ENCODE measurements around the gene UAP1L1.
A peak's percentile ranks its signal among the peaks of the same experiment; 100 is the strongest.

Gene UAP1L1

DNA sequence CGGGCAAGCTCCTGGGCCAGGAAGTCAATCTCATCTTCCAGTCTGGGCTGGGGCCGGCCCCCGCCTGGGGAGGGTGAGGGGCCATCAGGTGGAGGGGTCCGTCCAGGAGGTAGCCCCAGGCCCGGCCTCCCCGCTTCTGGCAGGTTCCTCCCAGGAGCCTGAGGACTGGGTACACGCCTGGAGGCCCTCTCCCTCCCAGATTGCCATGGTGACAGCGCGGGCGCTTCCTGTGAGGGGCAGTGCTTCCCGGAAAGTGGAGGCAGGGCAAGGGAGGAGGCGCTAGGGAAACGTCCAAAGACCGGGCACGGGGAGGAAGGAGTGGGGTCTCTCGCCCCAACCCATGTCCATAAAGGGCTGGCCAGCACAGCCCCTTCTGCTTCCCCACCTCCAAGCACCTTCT is 36.2 kb upstream of the UAP1L1 start:
- DNase-seq (ENCODE audit: extremely low read depth in 1 of 2, low read depth in 1 of 2): no peak

DNA sequence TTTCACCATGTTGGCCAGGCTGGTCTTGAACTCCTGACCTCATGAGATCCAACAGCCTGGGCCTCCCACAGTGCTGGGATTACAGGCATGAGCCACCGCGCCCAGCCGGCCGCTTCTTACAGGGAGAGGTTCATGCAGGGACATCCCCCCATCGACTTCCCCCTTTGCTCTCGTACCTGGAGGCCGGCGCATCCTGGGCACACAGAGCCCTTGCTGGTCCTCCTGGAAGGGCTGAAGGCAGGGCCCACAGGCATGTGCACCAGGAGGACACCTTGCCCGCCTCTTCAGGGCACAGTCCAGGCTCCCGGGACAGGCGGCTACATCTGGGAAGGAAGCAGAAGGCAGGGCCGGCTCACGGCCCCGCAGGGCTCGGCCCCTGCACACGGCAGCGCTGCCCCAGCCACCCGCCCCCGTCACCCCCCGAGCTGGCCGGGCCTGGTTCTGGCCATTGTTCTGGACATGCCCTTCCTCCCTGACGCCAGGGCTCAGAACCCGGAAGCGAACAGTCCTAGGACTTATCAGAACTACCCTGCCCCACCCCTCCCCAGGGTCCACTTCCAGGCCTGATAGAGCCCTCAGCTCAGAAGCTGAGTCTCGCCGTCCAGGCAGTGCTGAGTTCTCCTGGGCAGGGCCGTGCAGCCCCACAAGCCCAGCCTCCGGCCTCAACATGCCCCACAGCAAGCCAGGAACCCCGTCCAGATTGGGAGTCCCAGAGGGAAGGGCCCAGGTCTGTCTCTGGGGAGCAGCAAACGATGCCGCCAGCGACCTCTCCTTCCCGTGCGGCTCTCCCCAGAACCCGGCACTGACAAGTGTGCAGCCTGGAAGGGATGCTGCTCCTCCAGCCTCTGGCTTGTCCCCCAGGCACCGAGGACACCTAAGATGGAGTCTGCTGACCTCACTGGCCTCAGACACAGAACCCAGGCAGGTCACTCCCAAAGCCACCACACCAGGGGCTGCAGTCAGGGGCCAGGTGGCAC is 34.3 kb upstream of the UAP1L1 start:
- no peak for DNase-seq (ENCODE audit: extremely low read depth in 1 of 2, low read depth in 1 of 2)

DNA sequence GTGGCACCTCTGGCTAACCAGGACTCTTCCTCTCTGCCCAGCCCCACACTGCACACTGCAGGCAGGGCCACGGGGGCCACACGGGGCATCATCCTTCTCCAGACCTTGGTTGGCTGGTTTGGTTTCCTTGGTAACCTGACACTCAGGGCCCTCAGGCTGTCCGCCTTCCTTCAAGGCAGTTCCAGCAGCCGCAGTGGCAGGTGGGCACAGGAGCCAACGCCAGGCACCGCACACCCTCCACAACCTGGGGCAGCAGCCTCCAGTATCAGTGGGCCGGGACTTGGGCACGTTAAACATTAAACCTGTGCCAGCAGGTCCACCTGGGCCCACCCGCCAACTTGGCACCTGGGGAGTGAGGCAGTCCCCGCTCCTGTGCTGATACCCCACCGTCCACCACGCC is 33.3 kb upstream of the UAP1L1 start:
- DNase-seq (ENCODE audit: extremely low read depth in 1 of 2, low read depth in 1 of 2): no peak

DNA sequence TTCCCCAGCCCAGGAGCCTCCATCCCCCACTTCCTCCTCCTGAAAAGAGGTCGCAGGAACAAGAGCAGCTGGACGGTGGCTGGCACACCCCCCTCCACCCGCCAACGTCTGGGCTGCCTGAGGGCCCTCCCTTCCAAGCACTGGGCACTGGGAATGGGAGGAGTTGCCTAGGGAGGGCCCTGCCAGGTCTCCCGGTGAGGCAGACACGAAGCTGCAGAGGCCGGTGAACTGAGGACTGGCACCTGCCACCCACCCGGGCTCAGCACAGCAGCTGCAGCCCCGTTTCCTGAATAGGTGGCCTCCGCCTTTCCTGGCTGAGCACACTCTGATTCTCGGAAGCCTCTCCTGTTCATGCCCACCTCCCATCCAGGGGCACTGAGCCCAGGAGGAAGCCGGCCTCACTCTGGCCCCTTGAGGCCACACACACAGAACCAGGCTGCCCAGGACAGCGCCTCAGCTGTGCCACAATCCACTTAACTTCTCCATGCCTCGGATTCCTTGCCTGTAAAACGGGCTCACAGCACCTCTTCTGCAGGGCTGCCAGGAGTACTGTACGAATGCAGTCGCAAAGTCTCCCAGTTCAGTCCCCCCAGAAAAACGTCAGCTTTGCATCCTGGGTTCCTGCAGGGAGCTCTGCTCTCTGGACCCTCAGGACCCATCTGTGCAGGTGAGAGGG is 32.7 kb upstream of the UAP1L1 start:
- DNase-seq (ENCODE audit: extremely low read depth in 1 of 2, low read depth in 1 of 2): no peak

DNA sequence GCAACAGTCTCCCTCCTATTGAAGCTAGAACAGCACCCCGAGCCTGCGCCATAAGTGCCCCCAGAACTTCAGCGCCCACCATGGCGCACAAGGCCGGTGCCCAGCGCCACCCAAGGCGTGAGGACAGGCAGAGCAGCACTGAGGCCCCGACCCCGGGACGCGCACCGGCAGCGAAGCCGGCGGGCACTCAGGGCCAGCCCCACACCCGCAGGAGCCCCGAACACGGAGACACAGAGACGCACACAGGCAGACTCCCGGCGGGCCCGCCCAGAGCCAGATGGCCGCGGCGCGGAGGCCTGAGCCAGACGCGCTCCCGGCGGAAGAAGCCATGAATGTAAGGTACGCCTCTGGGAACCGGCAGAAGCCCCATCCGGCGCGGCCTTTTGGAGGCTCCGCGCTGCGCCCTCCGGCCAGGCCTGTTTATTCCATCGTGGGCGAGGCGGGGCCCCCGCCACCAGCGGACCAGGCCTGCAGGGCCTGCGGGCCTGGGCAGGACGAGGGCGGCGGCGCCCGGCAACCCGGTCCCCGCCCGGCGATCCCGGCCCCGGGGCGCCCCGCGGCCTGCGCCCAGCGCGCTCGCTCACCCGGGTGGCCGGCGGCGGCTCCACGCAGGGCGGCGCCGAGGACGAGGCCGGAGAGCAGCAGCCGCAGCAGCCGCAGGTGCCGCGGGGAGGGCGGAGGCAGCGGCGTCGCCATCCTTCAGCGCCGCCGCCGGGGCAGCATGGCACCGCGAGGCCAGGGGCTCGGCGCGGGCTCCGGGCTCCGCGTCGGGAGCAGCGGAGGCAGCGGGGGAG is 31.8 kb upstream of the UAP1L1 start:
- no peak for DNase-seq (ENCODE audit: extremely low read depth in 1 of 2, low read depth in 1 of 2)

DNA sequence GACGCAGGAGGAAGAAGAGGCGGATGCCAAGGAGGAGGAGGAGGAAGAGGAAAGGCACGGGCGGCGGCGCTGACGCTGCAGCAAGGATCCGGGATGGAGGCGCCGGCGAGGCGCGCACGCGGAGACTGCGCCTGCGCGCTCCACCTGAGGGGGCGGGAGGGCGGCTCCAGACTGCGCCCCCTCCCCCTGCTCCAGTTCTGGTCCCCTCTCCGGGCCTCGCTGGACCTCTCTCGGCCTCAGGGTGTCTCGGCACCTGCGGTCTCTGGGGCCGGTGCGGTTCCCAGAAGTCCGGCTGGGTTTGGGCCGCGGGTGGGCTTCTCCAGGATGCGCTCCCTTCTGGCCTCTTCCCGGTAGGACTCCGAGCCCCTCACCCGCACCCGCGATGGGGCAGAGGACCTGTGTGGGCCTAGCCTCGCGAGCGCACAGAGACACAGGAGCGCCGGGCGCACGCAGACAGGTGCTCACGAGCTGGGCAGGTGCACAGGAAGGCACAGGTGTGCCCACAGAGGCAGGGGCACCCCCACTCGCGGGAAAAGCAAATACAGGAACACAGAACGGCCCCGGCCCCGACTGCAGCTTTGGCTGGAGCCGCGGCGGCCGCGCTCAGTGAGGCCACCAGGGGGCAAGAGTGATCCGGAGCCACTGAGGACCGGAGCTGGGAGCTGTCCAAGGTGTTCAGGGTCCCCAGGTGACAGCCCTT is 31.1 kb upstream of the UAP1L1 start, which contains the start of gene NPDC1:
Gene NPDC1 (minus strand): TSS at position 90 of the 700 bp plus-strand sequence. CDS start 188 bp downstream, outside the sequence.
- DNase-seq (ENCODE audit: extremely low read depth in 1 of 2, low read depth in 1 of 2): peak in 1 of 2 donors; percentile 71

DNA sequence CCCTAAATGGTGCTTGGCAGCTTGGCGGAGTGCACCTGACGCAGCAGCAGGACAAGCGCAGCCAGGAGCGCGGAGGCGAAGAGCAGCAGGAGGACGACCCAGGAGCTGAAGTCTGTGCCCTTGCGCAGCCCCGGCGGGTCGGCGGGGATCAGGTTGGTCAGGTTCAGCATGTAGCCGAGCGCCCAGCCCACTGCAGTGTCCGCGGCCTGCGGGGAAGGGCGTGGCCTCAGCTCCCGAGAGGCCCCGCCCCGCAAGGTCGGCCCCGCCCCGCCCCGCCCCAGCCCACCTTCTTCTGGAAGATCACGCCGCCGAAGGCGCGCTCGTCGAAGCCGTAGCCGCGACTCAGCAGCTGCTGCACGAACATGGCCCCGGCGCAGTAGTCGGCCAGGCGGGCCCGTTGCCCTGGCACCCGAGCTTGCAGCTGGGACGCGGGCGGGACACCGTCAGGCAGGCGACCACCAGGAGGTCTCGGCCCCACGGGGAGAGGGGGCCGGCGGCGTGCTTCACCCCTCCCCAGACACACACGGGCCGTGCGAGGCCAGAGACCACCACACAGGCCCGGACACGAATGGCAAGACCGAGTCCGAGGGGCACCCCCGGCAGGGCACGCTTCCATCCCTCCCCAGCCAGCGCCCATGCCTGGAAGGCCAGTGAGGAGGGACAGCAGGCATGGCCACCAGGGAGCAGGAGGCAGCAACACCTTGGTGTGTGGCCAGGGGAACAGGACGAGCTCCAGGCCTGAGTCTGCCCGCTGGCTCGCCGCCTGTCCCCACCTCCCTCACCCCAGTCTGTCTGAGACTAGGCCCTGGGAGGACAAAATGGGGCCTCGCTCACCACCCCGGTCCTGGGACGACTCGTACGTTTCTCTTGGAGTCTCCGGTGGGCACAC is 28.4 kb upstream of the UAP1L1 start:
- no peak for DNase-seq (ENCODE audit: extremely low read depth in 1 of 2, low read depth in 1 of 2)

DNA sequence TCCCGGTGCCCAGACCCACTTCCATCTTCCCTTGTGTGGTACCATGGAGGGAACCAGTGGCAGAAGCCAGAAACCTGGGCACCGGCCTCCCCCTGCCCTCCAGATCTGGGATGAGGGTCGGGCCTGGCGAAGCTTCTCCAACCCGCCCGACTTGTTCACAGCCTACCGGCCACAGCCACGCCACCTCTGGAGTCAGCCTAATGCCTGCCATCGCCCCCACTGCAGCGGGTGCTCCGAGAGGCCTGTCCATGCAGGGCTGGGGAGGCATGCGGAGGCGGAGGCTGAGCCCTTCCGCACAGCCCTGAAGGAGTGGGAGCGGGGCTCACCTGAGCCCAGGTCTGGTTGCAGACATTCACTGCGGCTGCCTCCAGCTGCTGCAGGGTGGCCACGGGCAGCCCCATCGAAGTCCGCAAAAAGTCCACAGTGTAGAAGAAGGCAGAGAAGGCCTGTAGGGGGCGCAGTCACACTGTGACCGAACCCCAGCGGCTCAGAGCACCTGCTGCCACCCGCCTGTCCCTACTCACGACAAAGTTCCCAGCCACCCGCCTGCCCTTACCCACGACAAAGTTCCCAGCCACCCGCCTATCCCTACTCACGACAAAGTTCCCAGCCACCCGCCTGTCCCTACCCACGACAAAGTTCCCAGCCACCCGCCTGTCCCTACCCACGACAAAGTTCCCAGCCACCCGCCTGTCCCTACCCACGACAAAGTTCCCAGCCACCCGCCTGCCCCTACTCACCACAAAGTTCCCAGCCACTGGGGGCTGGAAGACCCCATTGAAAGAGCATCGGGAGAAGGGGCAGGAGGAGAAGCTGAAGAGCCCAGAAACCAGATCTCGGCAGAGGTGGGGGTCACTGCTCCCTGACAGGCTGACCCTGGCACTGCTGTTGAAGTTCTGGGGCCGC is 27.5 kb upstream of the UAP1L1 start:
- DNase-seq (ENCODE audit: extremely low read depth in 1 of 2, low read depth in 1 of 2): peak in 1 of 2 donors; percentile 40

DNA sequence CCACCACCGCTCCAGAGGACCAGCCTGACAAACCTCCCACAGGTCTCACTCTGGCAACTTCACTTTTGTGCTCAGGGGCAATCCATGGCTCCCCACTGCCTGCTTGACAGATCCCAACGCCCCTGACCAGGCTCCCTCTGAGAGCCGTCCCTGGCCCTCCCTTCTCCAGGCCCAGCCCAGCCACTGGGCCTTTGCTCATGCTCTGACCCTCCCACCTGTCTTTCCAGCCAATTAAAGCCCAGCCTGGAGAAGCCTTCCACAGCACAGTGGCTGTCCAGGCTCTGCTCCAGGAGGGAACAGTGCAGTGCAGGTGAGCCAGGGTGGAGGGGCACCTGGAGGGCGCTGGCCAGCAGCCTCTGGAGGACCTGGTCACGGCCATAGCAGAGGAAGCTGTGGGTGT is 26.7 kb upstream of the UAP1L1 start:
- DNase-seq (ENCODE audit: extremely low read depth in 1 of 2, low read depth in 1 of 2): no peak

DNA sequence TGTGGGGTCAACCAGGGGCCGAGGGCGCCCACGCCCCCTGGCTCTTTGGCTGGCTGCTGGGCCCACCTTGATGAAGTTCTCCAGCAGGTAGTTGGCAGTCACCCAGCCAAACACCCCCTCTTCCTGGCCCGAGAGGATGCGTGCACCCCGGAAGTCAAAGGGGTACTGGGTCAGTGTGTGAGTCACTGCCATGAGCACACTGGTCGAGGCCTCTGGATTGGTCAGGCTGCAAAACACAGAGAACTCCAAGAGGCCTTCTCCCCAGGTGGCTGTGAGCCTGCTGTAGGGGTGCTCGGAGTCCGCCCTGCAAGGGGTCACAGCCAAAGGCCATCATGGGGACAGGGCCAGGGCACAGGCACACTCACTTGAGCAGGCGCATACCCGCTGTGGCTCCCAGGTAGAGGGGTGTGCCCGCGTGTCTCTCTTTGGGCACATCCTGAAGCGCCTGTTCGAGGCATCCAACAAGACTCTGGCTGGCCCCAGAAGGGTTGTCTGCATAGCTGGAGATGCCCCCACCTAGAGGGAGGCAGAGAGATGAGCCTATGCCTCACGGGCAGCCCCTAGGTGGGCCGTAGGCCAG is 26.1 kb upstream of the UAP1L1 start:
- no peak for DNase-seq (ENCODE audit: extremely low read depth in 1 of 2, low read depth in 1 of 2)

DNA sequence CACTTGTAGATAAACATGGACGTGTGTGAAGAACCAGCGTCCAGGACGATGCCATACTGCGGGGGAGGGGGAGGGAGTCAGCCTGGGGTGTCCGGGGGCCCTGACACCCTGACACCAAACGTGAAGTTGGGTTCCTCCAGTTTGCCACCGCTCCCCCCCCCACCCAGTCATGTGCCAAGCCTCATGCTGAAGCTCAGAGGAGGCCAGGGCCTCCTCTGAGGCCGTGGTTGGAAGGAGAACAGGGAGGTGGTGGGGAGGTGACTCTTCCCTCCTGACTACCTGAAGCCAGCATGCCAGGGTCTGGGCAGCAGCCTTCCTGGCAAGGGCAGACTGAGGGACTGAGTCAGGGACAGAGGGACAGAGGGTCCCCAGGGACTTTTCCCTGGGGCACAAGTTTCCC is 25.0 kb upstream of the UAP1L1 start:
- DNase-seq (ENCODE audit: extremely low read depth in 1 of 2, low read depth in 1 of 2): no peak

DNA sequence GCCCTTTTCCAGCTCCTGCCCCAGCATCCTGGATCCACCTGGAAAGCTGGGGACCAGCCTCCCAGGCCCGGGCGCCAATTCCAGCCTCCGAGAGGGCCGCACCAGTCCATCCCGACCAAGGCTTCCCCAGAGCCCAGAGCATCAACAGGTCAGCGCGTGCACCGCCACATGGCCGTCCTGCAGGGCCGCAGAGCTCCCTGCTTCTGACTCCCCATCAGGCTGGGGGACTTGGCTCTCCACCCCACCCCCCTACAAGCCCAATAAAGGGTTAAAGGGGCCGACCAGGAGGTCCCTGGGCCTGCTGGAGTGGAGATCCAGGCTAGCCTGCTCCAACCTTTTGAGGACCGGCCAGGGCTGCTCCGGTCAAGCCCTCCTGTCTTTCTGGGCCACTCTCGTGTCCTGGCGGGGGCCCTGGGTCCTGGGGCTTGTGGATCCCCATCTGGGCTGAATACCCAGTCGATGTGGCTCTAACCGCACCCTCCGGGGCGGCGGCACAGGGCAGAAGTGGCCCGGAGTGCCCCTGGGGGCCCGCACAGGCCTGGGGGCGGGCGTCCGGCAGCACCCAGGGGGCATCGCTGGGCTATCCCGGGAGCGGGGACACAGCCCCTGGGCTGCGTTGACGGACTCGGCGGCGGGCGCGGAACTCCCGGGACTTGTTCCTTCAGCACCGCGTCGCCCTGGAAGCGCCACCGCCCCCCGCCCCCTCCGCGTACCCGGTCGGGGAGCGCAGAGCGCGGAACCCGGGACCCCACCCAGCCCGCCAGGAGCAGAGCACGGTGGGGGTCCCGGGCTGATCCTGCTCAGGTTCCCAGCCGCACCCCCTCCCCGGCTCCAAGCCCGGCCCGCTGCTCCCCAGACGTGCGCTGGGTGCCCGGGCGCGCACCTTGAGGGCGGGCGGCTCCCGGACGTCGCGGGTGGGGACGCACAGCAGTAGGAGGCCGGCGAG is 24.0 kb upstream of the UAP1L1 start:
- no peak for DNase-seq (ENCODE audit: extremely low read depth in 1 of 2, low read depth in 1 of 2)

DNA sequence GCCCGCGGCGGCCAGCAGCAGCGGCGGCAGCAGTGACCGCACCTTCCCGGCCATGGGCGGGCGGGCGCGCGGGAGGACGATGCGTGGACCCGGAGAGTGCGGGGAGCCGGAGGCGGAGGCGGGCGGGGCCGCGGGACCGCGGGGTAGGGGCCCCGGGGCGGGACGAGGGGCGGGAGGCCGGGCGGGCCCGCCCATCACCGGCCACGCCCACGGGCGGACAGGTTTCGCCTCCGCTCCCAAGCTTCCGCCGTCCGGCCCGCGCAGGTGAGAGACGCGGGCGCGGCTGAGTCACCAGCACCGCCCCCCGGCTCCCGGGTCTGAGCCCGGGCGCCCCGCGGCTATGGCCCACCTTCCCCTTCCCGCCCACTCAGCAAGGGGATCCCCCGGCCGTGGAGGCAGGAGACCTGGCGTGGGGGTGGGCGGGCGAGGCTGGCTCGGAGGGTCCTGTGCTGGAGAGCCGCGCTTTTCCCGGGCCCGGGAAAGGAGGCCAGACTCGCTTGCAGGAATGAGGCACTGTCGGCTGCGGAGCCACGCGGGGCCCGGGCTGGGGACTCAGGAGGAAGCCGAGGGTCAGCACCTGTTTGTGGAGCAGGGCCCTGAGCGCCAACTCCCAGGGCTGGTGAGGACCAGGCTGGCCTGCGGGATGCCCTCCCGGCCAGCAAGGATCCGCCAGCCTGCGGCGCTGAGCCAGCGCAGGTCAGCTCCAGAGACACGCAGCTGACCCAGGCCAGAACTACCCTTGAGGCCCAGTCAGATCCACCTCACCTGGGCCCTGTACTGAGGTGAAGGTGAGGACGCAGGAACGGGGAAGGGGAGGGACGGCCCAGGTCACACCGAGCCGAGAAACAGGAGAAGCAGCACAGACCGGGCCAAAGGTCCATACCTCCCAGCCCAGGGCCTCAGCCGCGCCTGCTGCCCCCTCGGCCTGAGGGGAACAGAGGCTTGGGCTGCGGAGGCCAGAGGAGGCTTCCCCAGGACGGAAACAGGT is 23.1 kb upstream of the UAP1L1 start, which contains the start of gene ENTPD2:
Gene ENTPD2 (minus strand): TSS at position 118 of the 988 bp plus-strand sequence. CDS start 64 bp downstream, at position 54.
- no peak for DNase-seq (ENCODE audit: extremely low read depth in 1 of 2, low read depth in 1 of 2)

DNA sequence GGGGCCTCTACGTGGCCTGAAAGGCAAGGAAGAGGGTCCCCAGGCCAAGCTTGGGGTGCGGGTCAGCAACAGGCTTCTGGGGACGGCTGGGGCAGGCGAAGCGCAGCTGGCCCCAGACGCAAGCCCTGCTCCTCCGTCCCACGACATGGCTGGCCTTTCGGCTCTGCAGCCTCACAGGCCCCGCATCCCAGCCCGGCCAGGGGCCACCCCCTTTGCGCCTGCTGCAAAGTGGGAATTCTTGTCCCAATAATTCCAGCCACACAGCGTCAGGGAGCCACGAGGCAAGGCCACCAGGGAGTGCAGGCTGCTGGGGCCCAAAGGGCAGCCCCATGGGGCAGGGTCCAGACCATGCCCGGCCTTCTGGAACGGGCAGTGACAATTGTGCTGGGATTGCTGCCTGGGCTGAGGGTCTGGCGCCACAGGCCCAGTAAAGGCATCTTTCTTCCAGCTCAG is 22.4 kb upstream of the UAP1L1 start:
- DNase-seq (ENCODE audit: extremely low read depth in 1 of 2, low read depth in 1 of 2): no peak
